Measurements from ENCODE around the gene MAFF.

GRCh38 chr22:38255697-38256096 is 53.9 kb downstream of the MAFF start:
- TF ChIP-seq CTCF (IDR thresholded peaks at IDR 0.05) (no peak), POLR2A (IDR thresholded peaks at IDR 0.05) (no peak)

Data from uterus (tissue), 2 donors.